ENCODE results near the gene KLHL6.

DNA sequence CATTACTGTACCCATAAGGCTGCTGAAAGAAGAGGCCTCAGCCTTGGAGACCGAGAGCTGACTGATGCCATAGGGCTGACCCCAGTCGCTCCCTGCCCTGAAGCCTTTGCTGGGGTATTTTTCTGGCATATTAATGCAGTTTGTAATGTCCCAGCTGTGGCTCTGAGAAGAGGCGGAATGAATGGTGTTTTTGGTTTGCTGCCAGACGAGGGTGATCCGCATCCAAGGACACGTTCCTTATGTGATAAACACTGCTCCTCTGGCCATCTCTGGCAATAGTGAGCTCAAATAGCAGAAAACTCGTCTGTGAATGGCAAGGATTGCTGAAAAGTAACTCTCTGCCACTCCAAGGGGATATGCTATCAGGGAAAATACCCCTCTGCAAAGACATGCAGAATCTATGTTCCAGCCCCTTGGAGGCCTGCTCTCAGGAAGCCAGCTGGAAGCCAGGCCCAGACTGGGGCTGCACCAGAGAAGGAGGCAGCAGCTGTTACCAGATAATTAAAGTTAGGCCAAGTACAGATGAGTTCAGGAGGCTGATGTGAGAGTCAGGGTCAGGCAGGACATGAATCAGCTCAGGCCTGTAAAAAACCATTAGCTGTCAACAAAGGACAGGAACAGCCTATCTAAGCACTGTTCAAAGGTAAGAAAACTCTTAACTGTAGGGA lies 28.9 kb upstream of the KLHL6 start:
- TF ChIP-seq JUND (IDR thresholded peaks at IDR 0.05) (no peak), MEF2A (IDR thresholded peaks at IDR 0.05; ENCODE audit: borderline replicate concordance, low read depth) (no peak), YY1 (IDR thresholded peaks at IDR 0.05; ENCODE audit: low read depth) (no peak), NRF1 (IDR thresholded peaks at IDR 0.05; ENCODE audit: low read depth, low read length) (no peak), FOXM1 (IDR thresholded peaks at IDR 0.05; ENCODE audit: low read depth) (no peak), MXI1 (IDR thresholded peaks at IDR 0.05; ENCODE audit: low read depth, low read length) (no peak)
- TF ChIP-seq, protein P1, sequence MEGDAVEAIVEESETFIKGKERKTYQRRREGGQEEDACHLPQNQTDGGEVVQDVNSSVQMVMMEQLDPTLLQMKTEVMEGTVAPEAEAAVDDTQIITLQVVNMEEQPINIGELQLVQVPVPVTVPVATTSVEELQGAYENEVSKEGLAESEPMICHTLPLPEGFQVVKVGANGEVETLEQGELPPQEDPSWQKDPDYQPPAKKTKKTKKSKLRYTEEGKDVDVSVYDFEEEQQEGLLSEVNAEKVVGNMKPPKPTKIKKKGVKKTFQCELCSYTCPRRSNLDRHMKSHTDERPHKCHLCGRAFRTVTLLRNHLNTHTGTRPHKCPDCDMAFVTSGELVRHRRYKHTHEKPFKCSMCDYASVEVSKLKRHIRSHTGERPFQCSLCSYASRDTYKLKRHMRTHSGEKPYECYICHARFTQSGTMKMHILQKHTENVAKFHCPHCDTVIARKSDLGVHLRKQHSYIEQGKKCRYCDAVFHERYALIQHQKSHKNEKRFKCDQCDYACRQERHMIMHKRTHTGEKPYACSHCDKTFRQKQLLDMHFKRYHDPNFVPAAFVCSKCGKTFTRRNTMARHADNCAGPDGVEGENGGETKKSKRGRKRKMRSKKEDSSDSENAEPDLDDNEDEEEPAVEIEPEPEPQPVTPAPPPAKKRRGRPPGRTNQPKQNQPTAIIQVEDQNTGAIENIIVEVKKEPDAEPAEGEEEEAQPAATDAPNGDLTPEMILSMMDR (IDR thresholded peaks at IDR 0.05), result no peak
- TF ChIP-seq, protein P2, sequence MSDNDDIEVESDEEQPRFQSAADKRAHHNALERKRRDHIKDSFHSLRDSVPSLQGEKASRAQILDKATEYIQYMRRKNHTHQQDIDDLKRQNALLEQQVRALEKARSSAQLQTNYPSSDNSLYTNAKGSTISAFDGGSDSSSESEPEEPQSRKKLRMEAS (IDR thresholded peaks at IDR 0.05; ENCODE audit: low read depth), result no peak
- TF ChIP-seq, protein P3, sequence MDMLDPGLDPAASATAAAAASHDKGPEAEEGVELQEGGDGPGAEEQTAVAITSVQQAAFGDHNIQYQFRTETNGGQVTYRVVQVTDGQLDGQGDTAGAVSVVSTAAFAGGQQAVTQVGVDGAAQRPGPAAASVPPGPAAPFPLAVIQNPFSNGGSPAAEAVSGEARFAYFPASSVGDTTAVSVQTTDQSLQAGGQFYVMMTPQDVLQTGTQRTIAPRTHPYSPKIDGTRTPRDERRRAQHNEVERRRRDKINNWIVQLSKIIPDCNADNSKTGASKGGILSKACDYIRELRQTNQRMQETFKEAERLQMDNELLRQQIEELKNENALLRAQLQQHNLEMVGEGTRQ (IDR thresholded peaks at IDR 0.05; ENCODE audit: borderline replicate concordance, low read depth, low read length), result no peak

All from SK-N-SH (cell line).